SIG-M5 (cell line): ENCODE data around the gene RPS14.
A peak's percentile ranks its signal among the peaks of the same experiment; 100 is the strongest.

ENCODE experiments used
- DNase-seq: peaks from one replicate; lab custom pipeline; 2025; lab: John Stamatoyannopoulos, UW

RPS14 gene

DNA sequence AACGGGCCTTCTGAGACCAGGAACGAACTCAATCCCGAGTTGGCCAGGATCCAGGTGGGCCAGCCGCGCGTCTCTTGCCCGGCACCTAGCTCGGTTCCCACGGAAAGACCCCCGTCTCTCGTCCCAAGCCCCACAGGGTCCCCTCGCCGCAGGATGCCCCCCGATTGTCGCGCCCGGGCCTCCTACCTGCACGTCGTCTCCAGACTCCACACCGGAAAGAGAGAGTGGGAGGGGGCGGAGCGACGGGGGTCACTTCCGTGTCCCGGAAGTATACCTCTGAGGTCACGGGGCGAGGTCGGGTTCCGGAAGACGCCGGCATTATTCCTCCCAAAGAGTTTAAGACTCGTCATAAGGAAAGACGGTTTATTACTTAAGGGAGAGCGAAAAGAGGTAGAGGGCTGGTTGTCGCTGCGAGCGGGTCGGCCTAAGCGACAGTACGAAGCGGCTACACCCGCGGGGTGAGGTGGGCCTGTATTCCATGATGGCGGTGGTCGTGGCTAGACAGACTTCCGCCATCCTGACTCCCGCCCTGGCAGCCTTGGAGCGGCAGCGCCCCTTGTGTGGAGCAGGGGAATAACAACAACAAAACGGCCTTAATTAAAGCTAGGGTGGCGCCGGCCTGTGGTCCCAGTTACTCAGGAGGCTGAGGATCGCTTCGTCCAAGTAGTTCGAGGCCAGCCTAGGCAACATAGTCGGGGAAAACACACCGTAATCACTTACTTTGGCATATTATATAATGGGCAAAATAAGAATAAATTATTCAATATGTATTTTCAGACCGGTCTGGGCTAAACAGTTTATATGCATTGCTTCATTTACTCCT lies at the start of gene RPS14:
Gene RPS14, minus strand, starts transcription at position 223 of the 823 bp plus-strand sequence. CDS start 2,006 bp downstream, outside the sequence.
- peak; percentile 83 for DNase-seq

DNA sequence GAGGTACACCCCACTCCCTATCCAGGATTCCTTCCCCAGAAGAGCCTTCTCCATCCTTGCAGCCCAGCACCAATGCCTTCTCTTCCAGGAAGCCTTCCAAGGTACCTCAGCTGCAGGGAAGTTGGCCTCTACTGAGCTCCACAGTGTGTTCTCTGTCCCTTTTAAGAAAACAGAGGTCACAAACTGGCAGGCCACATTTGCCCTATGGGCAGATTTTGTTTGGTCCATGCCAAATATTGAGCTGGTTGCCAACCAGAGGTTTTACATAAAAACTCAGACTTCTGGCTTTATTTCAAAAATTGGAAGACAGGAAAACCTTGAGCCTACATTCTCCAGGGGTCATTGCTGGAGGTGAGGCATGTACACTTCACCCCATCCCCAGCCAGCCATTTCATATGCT lies 49.4 kb upstream of the RPS14 start:
- no peak for DNase-seq

DNA sequence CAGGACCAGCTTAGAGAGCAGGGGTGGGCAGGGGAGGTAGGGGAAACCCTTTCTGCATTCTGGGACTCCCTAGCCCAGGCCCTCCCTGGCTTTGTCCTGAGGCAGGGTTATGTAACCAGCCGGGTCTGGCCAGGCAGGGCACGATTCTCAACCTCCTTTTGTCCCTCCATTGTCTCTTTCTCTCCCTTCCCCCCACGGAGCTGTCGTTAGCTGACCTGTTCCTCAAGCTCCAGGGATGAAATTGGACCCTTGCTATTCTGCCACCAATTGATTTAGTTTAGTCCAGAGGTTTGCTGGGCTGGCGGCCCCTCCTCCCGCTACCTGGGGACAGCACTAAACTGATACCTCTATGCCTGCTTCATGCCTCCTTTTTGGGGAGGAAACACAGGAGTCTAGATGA lies 49.0 kb upstream of the RPS14 start:
- no peak for DNase-seq

DNA sequence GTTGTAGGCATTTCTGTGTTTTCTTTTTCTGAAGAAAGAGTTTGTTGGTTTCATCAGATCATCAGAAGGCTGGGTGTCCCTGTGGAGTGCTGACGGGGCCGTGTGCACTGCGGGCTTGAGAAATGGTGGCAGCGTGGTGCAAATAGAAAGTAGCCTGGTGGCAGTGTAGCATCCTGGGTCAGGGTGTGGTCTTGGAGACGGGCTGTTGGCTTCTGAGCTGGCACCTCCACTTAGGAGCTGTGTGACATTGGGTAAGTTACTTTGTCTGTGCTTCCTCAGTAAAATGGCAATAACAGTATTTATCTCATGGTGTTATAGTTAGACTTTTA lies 48.4 kb upstream of the RPS14 start:
- no peak for DNase-seq

DNA sequence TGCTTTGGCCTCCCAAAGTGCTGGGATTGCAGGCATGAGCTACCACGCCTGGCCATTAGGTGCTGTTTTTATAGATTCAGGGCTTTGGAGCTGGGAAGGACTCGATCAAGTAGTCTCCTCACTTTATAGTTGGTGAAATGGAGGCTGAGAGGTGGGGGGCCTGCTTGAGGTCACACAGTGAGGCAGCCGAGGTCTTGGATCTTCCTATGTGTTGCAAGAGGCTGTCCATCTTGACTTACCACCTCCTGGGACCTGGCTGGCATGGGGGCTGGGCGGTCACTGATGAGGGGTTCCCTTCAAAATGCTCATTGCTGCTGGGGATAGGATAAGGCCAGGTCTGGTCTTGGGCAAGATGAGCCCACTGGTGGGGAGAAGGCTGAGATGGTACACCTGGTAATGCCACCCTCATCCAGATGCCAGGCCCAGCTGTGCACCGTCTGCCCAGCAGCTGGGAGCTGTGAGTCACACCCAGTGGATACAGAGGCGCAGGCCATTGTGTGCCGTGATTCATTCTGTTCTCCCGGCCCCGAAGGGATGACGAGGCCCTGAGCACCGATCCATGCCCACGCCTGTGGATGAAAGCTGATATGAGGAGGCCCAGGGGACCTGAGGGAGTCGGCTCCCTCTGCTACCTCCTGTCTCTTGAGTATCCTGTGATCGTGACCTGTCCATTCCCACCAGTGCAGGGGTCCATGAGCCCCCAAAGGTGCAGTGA lies 47.9 kb upstream of the RPS14 start:
- no peak for DNase-seq

DNA sequence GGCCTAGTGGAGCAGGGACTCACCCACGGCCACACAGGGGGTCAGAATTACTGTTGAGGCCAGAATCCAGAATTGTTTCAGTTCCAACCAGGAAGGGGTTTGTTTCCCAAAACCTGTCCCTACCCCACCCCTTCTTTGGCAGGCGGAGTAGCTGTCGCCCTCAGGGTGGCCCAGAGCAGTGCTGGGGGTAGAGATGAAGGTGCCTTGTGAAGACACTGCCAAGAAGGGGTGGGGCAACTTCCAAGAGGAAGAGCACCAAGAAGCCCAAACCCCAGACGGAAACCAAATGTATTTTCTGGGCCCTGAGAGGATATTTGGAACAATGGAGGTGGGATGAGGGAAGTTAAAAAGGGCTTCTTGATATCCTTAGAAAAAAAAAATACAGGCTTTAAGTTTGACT lies 47.0 kb upstream of the RPS14 start:
- DNase-seq = no peak

DNA sequence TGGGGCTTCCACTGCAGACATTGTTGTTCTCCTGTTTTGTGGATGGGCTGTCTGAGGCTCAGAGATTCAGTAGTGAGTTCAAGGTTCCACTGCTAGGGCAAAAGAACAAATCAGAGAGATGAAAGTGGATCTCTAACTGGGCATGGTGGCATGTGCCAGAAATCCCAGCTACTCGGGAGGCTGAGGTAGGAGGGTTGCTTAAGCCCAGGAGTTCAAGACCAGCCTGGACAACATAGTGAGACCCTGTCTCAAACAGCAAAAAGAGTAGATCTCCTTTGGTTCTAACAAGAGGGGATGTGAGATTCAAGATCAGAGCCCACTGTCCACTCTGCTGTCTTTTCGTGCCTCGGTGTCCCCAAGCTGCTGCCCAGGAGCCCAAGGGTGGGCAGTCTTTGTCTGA lies 46.6 kb upstream of the RPS14 start:
- no peak for DNase-seq

DNA sequence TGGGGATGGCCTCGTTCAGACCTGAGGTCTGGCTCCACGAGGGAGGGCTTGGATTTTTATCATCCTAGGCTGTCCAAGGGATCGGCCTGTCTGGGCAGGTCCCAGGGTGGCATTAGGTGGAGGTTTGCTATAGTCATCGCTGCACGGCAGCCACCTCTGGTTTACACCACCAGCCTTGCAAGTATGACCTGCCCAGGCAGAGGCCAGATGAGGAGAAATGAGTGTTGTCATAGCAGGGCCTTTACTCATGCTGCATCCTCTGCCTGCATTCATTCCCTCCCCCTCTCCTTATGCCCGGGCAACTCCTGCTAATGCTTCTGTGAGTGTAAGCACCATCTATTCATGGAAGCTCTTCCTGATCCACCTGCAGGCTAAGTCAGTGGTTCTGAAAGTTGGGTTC lies 43.1 kb upstream of the RPS14 start:
- no peak for DNase-seq

DNA sequence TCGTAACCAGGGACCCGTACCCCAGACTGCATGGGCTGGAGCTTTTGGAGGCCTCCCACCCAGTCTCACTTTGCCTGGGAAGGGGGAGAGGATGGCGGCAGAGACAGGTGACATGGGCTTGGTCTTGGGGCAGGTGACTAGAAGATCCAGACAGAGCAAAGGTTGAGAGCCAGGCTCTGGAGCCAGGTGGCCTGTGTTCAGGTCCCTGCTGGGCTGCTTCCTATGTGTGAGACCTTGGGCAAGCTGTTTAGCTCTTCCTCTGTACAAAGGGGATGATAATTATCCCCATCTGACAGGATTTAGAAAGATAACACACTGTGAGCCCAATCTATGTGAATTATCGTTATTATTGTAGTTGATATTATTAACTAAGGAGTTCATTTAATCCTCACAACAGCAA lies 42.3 kb upstream of the RPS14 start:
- DNase-seq = no peak

DNA sequence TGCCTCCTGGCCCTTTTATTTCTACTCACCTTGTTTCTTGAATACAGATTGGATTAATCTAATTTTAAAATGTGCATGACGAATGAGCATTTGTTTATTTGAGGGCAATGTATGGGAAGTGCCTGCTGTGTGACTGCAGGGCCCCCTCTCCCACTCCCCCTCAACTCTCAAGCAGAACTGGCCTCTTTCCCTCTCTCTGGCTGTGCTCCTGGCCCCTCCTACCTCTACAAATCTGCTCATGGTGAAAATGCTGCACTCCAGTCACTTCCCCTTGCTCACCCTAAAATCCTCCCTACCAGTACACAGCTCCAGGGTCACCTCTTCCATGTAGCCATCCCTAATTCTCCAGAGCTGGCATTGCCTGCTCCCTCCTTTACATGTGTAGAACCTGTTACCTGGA lies 41.2 kb upstream of the RPS14 start:
- DNase-seq = no peak

DNA sequence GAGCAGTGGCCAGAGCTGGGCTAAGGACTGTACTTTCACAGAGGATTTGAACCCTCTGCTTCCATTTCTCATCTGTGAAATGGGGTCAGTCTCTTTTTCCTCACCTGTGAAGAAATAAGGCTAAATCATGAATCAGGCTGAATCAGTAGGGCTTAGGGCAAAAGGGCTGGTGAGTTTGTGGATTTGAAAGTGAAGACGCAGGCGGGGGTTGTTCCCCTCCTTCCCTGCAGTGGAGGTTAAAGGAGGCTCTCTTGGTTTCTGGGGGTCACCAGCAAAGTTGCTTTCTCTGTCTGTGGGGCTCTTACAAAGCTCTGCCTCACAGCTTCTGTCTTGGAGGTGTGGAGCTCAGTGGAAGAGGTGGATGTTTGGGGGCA lies 40.7 kb upstream of the RPS14 start:
- DNase-seq = no peak

DNA sequence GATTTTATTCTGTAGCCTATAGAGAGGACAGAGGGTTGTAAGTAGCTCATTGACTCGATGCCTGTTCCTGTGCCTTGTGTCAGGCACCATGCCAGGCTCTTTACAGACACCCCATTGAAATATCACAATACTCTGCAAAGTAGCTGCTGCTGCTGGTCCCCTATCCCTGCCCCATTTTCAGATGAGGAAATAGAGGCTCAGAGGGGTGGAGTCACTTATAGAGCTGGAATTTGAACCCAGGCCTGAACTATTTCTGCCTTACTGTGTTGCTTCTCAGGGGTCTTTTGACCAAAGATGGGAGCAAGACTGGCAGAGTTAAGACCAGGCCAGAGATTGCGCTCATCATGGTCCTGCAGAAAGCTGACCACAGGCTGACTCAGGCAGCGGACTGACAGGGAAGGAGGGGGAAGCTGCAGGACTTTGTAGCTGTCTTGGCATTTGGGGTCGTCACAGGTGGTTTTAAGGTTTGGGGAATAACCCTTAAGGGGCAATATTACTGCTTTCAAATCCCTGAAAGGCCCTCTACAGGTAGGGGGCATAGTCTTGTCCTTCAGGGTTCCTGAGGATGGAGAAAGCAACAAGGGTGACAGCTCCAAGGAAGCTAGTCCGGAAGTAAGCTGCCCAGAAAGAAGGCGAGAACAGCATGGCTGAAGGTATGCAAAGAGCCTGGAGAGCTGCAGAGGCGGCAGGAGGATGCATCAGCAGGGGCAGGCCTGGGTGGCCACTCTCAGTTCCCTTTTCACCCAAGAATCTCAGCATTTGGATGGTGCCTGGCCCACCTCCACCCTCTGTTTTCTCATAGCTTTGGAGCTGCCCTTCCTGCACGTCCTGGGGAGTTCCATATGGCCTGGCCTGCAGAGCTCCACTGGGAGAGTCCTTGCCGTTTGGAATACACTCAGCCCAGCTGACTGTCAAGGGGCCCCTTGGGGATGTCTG lies 40.1 kb upstream of the RPS14 start:
- DNase-seq = no peak

DNA sequence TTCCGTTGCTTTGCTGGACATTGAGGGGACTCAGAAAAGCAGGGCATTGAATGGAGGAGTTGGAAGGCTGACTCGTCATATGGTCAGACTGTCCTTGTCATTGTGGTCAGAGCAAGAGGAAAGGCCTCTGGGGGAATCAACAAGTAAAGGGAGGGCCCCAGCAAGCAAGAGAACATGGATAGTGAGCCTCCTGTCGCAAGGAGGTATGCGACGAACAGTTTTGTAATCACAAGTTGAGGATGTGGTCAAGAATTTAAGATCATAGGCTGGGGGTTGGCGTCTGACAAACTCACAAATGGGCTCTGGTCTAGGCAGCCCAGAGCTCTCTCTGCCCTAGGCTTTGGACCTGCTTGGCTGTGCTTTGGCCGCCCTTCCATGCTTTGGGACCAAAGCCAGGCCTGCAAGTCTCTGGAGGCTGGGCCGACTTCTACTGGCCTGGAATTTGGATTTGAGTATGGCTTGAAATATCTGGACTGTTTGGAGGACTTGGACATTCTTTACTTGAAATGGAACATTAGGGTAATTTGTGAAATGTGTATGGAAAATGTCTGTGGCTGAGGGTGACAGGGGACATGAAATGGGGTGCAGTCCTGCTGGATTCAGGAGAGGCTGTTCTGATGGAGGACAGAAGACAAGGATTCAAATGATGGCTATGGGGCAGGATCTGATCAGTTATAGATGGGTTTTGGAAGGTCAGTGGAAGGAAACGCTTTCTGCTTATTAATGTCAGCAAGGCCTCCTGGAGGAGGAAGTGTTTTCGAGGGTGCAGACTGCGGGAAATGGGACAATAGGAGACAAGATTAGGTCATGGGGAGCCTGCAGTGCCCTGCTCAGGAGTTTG lies 39.2 kb upstream of the RPS14 start:
- DNase-seq = peak; percentile 16

DNA sequence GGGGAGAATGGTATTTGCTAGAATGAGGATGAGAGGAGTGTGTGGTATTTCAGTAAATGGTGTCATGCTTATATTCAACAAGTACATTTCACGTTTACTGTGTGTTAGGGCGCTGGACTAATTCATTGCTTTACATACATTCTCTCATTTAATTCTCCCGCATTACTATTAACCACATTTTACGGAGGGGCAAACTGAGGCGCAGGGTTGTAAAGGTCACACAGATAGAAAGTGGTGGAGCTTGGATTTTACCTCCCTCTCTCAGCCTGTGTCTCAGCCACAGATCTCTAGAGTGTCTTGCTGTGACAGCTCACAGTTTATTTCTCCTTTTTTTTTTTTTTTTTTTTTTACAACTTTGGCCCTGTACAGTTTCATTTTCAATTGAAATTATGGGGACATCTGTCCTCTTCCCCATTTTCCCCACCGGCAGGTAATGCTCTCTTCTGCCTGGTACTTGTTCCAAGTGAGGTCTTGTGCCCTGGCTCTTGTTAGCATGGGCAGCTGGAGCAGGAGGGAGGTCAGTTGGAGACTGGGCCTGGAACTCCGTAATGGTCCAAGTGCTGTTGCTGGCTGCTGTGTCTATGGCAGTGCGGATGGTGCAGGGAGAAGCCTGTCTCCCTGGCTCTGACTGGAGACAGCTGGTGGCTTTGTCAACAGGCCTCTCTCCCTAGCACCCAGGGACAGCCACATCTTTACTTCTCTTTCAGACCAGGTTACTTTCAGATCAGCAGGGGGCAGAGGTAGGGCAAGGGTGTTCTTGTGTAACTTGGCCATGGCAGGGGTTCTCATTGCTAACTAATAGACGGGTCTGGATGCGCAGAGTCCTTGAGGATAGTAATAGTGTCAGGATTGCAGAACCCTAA lies 37.9 kb upstream of the RPS14 start:
- DNase-seq = peak; percentile 13

DNA sequence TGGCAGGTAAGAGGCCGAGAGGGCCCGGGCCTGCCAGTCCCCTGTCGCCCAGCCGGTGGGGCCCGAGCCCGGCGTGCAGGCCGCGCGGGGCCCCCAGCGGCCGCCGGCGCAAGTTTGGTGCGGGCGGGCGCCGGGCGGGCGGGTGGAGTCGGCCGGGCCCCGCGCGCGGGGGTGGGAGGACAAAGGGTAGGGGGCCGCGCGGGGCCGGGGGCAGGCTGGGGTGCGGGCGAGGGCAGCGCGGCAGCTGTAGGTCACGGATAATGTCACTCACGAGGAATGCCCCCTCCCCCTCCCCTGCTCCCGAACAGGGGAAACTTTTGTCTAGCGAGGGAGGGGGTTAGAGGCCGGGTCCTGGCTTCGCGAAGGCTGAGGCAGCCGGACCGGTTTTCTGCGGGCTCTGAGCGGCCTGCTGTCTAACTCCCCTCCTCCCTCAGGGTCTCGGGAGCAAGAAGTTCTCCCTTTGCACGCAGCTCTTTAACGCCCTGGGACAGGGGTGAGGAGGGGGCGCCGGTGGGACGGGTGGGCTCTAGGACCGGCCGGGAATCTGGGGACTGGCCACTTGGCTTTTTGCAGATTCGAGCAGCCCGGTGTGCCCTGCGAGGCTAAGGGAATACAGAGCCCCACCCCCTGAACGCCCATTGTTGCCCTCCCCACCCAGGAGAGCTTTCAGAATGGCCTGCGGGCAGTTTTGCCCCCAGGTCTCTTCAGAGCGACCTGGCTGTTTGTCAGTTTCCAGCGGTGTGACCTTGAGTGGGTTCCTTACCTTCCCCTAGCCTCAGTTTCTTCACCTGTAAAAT lies 37.1 kb upstream of the RPS14 start:
- DNase-seq = no peak

DNA sequence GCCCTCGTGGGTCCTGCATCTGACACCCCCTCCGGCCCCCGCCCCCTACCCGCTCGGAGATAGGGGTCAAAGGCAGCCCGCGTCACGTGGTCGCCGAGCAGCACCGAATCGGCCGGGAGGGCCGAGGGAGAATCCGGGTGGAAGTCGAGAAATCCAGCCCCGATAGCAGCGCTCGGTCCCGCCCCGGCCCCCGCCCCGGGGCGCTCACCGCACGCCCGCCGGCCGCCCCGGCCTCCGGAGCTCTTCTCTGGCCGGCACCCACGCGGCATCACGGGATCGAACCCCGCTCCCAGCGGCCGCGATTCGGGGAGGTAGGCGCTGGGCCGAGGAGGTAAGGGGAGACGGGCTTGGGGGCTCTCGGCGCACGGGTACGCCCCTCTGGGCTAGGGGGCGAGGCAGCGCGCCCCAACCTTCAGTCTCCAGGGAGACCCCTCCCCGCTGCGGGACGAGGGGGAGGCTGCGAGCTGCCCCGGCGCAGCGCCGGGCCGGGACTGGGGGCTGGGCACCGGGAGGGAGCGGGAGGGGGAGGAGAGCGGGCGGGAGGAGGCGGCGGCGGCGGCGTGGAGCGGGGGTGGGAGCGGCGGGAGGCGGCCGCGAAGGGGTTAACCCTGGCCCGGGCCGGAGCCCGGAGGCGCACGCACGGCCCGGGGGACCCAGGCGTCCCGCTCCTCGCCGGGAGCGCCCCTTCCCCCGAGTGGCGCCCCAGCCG lies 36.3 kb upstream of the RPS14 start:
- no peak for DNase-seq

DNA sequence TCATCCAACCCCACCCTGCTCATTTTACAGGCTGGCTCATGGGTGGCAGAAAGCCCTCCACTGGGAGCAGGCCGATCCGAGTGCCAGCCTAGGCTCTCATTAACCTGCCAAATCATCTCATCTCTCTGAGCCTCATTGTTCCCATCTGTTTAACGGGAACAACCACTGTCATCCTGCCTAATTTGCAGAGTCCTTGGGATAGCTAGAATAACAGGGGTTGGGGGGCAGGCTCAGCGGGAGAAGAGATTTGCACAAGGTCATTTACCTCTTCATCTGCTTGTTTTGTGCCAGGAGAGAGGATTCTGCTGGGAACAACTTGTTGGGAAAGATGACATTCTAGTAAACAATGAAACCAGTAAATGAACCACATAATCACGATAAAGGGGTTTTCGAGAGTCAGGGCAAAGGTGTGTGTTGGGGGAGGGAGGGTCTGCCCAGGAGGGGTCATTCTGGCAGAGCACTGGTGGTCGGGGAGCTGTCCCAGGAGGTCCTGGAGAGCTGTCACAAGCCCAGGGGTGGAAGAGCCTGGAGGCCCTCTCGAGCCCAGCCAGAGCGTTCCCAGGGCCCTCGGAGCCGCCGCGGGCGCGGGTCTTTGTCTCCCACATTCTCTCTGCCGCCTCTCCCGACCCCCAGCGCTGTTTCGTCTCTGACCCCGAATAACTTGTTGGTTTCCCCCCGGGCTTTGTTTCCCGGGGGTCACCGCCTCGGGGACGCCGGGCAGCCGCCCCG lies 35.6 kb upstream of the RPS14 start:
- no peak for DNase-seq

DNA sequence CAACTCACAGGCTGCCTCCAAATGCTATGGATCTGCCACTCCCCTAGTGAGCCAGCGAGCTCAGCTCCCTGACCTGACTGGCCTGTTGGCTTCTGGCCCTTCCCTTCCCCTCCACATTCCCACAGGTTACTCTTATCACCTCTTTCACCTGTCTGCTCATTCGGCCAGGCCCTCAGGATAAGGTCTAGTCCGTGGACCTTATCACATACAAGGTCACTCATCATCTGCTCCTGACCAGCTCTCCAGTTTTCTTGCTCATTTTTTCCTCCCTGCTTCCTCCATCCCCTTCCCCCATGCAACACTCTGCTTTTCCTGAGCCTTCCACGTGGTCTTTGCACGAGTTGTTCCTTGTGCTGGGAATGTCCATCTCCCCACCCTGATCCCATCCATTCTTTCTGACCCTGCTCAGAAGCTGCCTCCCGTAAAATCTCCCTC lies 32.5 kb upstream of the RPS14 start:
- no peak for DNase-seq

DNA sequence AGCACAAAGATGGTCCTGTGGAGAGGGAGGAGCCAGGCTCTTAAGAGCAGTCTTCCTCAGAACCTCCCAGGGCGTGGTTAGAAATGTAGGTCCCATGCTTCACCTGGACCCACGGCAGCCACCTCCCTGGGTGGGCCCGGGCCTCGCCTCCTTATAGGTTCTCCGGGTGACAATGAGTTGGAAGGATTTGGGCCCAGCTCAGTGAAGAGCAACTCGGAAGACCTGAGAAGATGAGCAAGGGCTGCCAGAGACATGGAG lies 32.1 kb upstream of the RPS14 start:
- DNase-seq = no peak
